22Rv1 (cell line): ENCODE measurements around the gene CHST10.

Experiments
- CTCF ChIP-seq: fragments of 450-650 bp; IDR thresholded peaks from 2 replicates; pipeline ENCODE4 v1.5.1; 2017; ENCODE audit warnings: mild to moderate bottlenecking
- ZFX ChIP-seq: fragments of 450-650 bp; IDR thresholded peaks from 2 replicates; pipeline ENCODE4 v1.6.1; 2017; ENCODE audit warnings: antibody characterized with exemption, borderline replicate concordance

- TF ChIP-seq CTCF (no peak), ZFX (no peak)
Observed at GRCh38 chr2:100416397-100416934, 1.0 kb downstream of the CHST10 start.
